HG03565 (cell line): Measurements from ENCODE around the gene KCNB1.

Experiments
- ATAC-seq: cut with Tn5 transposase; IDR thresholded peaks from one replicate; pipeline ENCODE4 v1.9.1; 2021; ENCODE audit warnings: mild to moderate bottlenecking, moderate library complexity; ENCODE audit not compliant: unreplicated experiment

Gene KCNB1

DNA sequence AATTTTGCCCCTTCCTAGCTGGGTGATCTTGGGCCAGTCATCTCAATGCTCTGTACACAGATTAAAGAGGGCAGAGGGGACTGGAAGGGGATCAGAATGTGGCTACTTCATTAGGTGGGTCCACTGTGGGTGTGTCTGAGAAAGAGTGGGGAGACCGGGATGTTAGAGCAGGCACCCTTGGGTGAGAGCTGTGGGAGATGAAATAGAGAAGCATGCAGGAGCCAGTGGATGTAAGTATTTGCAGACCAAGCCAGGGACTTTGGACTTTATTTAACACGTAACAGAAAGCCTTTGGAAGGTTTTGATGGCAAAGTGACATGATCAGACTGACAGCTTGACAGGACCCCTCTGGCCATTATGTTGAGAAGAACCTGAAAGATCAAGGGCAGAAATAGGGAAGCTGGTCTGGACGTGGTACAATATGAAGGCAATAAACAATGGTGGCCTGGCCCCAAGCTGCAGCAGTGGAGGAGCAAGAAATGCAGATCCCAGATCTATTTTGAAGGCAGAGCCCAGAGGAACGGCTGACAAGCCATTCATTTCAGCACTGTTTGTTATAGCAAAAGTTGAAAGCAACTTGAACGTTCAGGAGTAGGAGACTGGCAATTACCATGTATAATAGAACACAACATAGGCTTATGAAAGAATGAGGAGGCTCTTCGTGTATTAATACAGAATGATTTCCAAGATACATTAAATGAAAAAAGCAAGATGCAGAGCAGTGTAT is 122.1 kb downstream of the KCNB1 start:
- no peak for ATAC-seq

DNA sequence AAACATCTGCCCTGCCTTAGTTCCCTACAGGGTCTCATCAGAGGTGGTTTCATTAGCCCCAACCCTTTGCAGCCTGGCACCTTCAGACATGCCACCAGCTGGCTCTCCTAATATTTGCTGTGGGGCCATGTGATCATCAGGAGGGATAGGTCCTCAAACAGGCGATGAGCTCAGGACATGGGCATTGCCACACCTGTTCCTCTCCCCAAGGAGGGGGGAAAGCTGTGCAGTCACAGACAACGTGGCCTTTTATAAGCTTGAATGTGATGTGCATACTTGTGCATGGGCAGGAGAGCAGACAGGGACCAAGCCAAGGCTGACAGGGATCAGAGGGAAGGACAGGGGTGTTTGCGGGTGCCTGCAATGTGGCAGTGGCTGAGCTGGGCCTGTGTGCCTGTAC is 125.8 kb downstream of the KCNB1 start:
- no peak for ATAC-seq

DNA sequence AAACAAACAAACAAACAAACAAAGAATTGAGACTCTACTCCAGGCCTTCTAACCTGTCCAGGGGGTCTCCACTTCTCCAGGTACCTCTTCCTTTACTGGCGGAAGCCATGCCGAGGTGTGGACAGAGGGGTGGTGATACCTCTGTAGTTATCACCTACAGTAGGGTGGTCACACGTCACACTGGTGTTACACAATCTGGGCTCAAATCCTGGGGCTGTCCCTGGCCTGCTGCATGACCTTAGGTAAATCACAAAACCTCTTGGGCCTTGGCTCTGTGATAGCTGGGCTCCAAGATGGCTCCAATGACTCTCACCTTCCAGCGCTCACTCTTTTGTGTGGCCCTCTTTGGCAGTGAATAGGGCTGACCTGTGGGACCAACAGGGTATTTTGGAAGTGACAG is 127.8 kb downstream of the KCNB1 start:
- no peak for ATAC-seq

- no peak for ATAC-seq
Observed at GRCh38 chr20:49353348-49353747, 129.1 kb downstream of the KCNB1 start.

DNA sequence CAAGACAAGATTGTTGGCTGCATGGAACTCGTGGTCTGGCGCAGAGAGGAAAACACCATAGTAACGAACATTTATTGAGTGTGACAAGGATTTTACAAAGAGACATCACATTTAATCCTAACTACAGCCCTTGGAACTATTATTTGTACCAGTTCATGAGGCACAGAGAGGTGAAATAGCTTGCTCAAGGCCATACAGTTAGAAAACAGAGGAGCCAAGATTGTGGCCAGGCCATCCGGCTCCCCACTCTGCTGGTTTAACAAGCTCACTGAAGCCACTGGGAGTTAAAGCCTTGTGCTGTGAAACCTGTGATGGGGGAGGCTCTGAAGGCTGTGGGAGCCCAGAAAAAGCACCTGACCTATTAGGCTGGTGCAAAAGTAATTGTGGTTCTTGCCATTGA is 129.7 kb downstream of the KCNB1 start:
- no peak for ATAC-seq

GRCh38 chr20:49351775-49352174 is 130.7 kb downstream of the KCNB1 start:
- ATAC-seq, result no peak

- ATAC-seq, result no peak
Observed at GRCh38 chr20:49349694-49350252, 132.7 kb downstream of the KCNB1 start.

DNA sequence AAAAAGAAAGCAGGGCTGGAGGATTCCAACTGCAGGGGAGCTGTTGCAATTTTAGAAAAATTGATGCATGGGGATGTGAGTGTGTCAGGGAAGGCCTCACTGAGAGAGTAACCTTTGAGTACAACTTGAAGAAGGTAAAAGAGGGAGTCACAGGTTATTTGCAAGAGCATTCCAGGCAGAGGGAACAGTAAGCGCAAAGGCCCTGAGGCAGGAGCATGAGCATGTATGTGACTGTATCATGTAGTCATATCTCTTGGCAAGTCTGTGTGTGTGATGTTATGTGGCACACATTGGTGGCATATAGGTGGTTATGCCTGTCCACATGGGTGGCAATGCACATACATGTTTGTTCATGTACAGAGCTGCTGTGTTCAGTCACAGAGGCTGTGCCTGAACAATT is 133.4 kb downstream of the KCNB1 start:
- ATAC-seq, result no peak

DNA sequence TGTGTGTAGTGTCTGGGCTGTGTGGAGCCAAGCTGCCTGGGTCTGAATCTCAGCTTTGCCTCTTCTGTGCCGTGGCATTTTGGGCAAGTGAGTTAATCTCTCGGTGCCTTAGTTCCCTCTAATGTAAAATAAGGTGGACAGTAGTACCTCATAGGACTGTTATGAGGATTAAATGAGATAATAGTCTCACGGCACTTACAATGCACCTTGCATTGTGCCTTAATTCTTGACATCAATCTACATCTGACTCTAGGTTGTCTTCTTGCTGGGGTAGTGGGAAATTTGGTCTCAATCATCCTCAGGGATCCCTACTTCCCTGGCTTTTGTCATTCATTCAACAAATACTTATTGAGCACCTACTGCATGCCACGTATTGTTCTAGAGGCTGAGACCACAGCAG is 133.9 kb downstream of the KCNB1 start:
- ATAC-seq, result no peak

GRCh38 chr20:49347156-49347555 is 135.3 kb downstream of the KCNB1 start:
- ATAC-seq, result no peak

GRCh38 chr20:49346682-49347081 is 135.8 kb downstream of the KCNB1 start:
- ATAC-seq, result no peak

- ATAC-seq, result no peak
Observed at GRCh38 chr20:49345524-49345923, 136.9 kb downstream of the KCNB1 start.

- ATAC-seq, result no peak
Observed at GRCh38 chr20:49344975-49345374, 137.5 kb downstream of the KCNB1 start.

- no peak for ATAC-seq
Observed at GRCh38 chr20:49344140-49344539, 138.3 kb downstream of the KCNB1 start.

GRCh38 chr20:49343246-49343645 is 139.2 kb downstream of the KCNB1 start:
- no peak for ATAC-seq

DNA sequence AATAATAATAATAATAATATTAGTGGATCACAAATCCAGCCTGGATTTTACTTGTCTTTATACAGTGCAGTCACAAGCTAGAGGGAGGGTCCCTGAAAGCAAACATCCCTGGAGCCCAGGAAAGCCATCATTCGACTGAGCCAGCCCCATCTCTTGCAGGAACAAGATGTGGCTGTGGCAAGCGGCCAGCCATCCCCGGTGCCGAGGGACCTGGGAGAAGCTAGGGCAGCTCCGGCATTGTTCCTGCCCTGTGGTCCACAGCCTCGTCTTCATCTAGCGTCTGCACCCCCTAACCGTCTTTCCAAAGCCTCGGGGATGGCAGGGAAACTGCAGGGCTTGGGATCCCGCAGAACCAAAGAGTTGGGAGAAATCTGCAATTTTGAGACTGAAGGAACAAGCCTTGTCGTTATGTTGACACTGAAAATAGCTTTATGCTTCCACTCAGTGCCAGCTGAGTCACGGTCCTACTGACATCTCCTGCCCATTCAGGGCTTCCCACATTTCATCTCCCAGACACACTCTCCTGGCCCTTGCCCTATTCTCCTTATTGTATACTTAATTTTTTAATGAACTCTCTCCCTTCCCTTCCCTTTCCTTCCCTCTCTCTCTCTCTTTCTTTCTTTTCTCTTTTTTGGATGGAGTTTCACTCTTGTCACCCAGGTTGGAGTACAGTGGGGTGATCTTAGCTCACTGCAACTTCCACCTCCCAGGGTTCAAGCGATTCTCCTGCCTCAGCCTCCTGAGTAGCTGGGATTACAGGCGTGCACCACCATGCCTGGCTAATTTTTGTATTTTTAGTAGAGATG is 142.1 kb downstream of the KCNB1 start:
- no peak for ATAC-seq

- ATAC-seq, result no peak
Observed at GRCh38 chr20:49339123-49339522, 143.3 kb downstream of the KCNB1 start.

GRCh38 chr20:49338061-49338460 is 144.4 kb downstream of the KCNB1 start:
- ATAC-seq, result no peak

DNA sequence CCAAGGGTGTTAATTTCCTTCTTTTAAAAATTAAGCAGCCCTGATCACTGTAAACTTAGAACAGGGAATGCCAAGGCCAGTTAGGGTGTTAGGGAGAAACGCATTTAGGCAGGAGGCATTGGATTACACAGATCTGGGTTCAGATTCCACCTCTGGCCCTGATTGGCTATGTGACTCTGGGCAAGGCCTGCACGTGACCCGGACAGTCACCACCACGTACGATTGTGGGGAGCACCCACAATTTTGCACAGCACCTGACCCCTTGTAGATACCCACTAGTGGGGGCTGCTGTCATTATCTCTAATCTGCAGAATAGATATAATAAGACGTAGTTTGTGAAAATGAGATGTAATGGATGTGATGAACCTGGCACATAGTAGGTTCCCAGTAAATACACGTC is 145.1 kb downstream of the KCNB1 start:
- no peak for ATAC-seq

DNA sequence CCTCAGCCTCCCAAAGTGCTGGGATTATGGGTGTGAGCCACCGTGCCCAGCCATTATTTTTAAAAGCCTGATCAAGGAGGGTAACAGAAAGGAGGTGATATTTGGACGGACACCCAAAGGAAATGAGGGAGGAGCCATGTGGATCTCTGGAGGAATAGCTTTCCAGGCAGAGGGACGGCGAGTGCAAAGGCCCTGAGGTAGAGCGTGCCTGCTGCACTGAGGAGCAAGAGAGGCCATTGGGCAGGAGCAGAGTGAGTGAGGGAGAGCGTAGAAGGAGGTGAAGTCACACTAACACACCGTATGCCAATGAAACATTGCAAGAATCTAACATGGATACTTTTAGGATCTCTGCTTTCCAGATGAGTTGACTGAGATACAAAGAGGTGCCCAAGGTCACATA is 145.7 kb downstream of the KCNB1 start:
- ATAC-seq, result no peak

DNA sequence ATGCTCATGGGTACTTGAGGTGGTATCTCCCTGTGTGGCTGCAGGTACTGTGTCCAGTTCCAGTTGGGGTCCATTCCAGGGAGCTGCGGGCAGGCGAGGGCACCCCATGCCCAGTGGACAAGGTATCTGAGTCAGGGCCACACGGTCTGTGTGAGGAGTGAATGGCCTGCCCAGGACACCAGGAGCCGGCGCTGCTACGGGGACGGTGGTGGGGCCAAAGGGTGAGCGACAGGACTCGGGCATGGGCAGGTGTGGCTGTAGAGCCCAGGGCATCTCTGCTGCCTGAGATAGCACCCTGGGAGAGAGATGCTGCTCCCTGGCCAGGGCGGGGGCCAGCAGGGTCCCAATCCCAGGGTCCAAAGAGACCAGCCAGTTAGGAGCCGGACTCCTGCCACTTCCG is 147.0 kb downstream of the KCNB1 start:
- ATAC-seq, result no peak
